GM21381 (cell line): ENCODE data around the gene CST9L.
"Not testable (repeated sequence)": the region's sequence is repeated elsewhere in the genome, so short reads cannot be mapped to it uniquely, and the experiment has no call there.

Experiments used
- ATAC-seq: cut with Tn5 transposase; IDR thresholded peaks from one replicate; pipeline ENCODE4 v1.9.1; 2021; ENCODE audit warnings: mild to moderate bottlenecking, moderate library complexity; ENCODE audit not compliant: unreplicated experiment

Gene CST9L

DNA sequence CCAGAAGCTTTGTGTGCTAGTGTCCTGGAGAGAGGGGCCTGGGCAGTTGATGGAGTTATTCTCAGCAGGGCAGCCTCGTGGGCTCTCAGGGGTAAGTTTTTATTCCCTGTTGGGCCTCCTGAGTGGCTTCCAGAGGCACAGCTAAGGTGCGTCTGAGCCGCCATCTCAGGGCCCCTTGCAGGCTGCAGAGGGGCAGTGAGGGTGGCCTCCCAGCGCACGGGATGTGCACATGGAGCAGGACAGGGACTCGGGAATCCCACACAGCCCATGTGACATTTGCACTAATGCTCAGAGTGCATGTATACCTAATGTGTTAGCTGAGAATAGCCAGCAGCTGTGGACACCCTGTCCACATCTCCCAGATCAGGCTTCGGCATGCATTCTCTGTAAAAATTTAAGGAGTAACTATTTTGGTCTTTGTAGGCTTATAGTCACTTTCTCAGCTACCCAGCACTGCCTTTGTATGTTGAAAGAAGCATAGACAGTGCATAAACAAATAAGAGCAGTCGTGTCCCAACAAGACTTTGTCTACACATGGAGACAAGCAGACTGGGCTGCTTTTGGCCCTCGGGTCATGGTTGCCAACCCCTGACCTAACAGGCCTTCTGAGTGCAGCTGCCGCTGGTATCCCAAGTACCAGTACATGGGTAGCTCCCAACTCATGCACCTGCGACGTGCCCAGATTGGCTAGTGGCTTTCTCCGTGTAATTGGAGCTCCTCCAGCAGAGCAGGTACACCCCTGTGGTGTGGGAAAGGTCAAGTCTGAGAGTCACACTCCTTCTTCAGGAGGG, 18.6 kb upstream of the CST9L start:
- no peak for ATAC-seq

DNA sequence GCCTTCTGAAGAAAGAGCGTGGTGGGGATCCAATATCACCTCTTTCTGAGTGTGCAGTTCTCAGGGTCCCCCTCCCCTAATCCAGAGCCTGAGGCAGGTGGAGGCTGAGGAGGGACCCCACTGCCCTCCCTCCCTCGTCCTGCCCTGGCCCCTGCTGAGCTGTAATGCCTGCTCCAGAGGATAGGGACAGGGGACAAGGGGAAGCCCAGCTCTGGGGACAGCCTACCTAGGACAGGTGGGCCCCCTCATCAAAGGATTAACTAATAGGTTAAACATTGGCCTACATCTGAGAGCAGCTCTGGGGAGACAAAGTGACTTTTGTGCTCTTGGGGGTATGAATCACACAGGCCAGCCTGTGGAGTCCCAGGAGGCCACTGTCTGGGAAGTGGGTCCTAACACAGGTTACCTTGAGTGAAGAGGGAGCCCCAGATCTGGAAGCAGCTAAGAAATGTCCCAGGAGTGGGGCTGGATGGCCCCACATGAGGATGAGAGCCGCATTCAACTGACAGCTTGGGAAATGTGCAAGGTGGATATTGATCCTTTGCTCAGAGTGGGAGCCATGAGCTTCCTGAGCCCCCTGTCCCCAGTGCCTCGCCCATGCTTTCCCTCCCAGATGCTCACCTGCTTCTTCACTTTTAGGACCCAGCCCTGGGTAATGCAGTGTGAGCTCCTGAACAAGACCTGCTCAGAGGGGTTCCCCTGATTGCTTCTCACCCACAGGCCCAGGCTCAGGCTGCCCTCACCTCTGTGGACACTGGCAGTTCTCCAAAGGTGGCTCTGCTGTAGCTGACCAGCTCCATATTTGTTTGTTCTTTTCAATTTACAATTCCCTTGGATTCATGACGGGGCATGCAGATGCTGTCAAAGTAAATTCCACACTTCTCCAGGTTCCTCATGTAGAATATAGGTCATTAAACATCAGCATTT, 17.8 kb upstream of the CST9L start:
- no peak for ATAC-seq

- ATAC-seq: no peak
Observed at GRCh38 chr20:23585449-23585807, 17.1 kb upstream of the CST9L start.

GRCh38 chr20:23584434-23585199, 16.3 kb upstream of the CST9L start:
- no peak for ATAC-seq

GRCh38 chr20:23583526-23583925, 15.2 kb upstream of the CST9L start:
- no peak for ATAC-seq

DNA sequence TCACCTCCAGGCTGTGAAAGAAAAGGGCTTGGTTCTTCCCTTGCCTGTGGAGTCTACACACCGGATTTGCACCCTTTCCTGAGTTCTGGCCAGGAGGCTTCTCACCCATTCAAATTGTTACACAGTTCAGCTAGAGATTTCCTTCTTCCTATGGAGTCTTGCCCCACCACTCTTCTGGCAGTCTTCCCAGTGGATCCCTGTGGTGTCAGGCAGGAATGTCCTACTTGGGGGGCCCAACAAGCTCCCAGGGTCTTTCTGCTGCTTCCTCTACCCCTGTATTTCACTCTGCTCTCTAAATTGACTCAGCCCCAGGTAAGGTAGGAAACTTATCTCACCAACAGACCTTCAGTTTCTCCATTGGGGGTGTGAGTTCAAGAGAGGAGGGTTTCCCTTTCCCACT, 14.0 kb upstream of the CST9L start:
- ATAC-seq: no peak

DNA sequence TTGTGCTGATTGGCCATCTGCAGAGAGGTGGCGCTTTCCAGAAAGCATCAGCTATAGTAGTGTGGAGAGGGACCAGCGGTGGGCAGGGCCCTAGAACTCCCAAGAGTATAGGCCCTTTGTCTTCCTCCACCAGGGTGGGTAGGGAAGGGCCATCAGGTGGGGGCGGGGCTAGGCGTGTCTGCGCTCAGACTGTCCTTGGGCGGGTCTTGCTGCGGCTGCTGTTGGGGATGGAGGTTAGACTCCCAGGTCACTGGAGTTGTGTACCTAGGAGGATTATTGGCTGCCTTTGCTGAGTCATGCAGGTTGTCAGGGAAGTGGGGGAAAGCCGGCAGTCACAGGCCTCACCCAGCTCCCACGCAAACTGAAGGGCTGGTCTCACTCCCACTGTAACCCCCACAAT, 13.5 kb upstream of the CST9L start:
- ATAC-seq: not testable (repeated sequence)

DNA sequence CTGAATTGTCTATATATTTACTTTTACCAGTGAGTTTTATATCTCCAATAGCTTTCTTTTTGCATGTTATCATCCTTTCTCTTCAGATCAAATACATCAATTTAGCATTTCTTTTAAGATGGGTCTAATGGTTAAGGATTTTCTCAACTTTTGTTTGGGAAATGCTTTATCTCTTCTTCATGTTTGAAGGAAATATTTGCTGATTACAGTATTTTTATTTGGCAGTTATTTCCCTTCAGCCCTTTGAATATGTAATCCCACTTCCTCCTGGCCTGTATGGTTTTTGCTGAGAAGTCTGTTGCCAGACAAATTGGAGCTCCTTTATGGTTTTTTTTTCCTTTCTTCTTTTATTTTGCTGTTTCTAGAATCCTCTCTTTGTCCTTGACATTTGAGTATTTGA, 6.7 kb upstream of the CST9L start:
- no peak for ATAC-seq

DNA sequence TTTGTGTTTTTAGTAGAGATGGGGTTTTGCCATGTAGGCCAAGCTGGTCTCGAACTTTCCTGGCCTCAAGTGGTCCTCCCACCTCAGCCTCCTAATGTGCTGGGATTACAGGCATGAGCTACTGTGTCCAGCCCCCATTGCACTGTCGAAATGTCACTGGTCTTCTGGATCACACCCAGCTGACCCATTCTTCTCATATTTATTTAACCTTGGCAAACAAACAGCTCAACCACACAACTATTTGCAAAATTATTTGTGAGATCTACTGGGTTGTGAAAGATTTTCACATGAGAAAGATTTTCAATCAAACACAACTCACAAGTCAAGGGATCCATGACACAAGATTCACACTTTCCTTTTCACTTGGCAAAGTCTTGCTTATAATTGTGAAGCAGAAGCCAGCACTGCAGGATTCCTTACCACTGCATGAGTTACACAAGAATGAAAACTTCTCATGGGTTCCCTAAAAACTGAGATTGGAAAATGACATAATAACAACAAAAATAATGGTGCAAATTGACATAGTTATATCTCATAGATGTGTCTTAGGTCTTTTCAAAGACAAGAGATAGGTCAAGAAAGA, 2.0 kb upstream of the CST9L start:
- ATAC-seq: no peak

GRCh38 chr20:23569570-23569969, 1.3 kb upstream of the CST9L start:
- no peak for ATAC-seq

GRCh38 chr20:23568971-23569330, 667 bp upstream of the CST9L start:
- no peak for ATAC-seq

DNA sequence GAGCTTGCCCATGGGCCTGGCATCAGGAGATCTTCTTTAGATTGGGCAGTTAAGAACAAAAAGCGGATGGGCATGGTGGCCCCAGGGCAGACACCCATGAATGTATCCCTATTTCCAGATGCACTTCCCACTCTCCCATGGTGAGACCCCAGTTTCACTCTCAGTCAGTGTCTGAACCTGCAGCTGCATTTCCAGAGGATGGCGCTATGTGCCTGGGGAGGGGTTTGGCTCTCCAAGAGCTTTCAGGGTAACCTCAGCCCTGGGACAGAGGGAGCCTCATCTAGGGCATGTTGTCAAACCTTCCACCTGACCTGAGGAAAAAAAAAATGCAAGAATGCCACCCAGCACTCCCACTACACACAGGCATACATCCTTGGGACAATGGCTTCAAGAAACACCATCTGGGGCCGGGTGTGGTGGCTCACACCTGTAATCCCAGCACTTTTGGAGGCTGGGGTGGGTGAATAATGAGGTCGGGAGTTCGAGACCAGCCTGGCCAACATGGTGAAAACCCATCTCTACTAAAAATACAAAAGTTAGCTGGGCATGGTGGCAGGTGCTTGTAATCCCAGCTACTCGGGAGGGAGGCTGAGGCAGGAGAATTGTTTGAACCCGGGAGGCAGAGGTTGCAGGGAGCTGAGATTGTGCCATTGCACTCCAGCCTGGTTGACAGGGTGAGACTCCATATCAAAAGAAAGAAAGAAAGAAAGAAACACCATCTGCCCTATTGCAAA, 1.9 kb downstream of the CST9L start:
- ATAC-seq: no peak

DNA sequence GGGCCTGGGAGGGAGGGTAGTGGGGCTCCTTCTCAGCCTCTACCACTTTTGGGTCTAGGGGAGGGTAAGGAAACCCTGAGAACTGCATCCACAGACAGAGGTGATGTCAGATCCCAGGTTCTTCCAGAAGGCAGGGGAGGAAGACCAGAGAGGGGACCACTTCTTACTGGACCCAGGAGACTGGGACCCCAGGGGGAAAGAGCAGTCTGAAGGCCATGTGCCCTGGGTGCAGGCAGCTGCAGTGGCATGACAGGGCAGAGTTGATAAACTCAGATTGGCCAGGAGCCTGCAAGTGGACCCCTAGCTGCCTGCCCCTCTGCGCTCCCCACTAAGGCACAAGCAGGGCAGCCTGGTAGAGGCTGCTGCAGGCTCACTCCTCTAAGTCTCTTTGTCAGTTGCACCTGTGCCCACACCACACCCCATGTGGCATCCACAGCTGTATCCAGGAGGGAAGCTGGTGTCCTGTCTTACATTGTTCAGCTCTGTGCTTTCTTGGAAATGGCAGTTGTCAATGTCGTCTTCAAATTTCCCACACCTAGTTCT, 2.7 kb downstream of the CST9L start:
- no peak for ATAC-seq

GRCh38 chr20:23564927-23565326, 3.4 kb downstream of the CST9L start:
- ATAC-seq: no peak

DNA sequence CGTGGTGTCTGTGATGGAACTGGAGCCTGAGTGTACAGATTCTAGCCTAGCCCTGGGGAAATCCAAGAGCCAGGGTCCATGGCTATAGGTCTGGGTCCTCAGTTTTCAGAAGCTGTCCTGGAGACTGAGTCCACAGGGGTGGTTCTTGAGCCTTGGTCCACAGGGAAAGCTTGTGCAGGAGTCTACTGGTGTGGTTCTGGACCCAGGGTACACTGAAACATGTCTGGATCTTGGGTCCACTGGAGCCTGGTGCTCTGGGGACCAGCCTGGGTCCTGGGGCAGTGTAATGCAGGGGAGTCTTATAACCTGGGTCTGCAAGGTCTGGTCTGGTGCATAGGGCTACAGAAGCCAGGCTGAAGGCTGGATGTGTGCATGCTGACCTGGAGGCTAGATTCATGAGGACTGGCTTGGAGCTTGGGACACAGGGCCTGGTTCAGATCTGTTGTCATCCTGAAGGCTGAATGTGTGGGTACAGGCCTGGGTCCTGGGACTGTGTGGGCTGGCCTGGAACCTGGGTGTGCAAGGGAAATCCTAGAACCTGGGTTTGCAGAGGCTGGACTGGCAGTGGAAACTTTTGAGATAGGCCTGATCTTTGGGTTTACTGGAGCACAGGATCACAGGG, 5.5 kb downstream of the CST9L start:
- ATAC-seq: no peak

DNA sequence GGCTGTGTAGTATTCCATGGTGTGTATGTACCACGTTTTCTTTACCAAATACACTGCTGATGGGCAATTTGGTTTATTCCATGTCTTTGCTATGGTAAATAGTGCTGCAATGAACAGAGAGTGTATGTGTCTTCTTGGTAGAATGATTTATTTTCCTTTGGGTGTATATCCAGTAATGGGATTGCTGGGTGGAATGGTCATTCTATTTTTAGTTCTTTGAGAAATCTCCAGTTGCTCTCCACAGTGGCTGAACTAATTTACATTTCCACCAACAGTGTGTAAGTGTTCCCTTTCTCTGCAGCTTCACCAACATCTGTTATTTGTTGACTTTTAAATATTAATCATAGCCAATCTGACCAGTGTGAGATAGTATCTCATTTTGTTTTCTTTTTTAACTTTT, 13.9 kb downstream of the CST9L start:
- ATAC-seq: no peak

GRCh38 chr20:23551786-23552185, 16.5 kb downstream of the CST9L start:
- no peak for ATAC-seq

GRCh38 chr20:23551383-23551782, 16.9 kb downstream of the CST9L start:
- ATAC-seq: no peak

GRCh38 chr20:23550227-23550626, 18.1 kb downstream of the CST9L start:
- no peak for ATAC-seq

DNA sequence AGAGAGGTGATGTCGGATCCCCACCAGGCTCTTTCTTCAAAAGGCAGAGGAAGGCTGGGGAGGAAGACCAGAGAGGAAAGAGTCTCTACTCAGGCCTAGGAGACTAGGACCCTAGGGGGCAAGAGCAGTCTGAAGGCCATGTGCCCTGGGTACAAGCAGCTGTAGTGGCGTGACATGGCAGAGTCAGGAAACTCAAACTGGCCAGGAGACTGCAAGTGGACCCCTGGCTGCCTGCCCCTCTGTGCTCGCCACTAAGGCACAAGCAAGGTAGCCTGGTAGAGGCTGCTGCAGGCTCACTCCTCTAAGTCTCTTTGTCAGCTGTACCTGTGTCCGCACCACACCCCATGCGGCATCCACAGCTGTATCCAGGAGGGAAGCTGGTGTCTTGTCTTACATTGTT, 19.9 kb downstream of the CST9L start:
- ATAC-seq: no peak
